Breast epithelium (tissue), 4 donors: ENCODE results near the gene IVD. TPM values are rescaled to one million over a fixed set of nuclear protein-coding genes. Genes with fewer than 3 reads are reported as not detected.
A peak's percentile ranks its signal among the peaks of the same experiment; 100 is the strongest.

ENCODE experiments used
- DNase-seq, 2 donors: peaks; one replicate each; pipeline ENCODE4 v3.0.0-alpha.2; 2019; ENCODE audit warnings: low spot score in 2 of 2
- H3K27ac ChIP-seq, 2 donors: fragments of 200-600 bp; sonication (generic) in 1 of 2; one replicate each; pipeline ENCODE4 v1.5.1; 2016 to 2019; ENCODE audit warnings: mild to moderate bottlenecking in 1 of 2
- H3K27me3 ChIP-seq, 2 donors: fragments of 200-600 bp; sonication (generic) in 1 of 2; one replicate each; pipeline versions ENCODE4 v1.5.1 to v1.6.0; 2017 to 2019; ENCODE audit warnings: control low read depth in 1 of 2, mild to moderate bottlenecking in 1 of 2
- H3K36me3 ChIP-seq: fragments of 200-600 bp; one replicate; pipeline ENCODE4 v1.5.1; 2019
- H3K4me1 ChIP-seq, 2 donors: fragments of 200-600 bp; sonication (generic); one replicate each; pipeline ENCODE4 v1.5.1; 2016 to 2019; ENCODE audit warnings: control low read depth in 1 of 2
- H3K4me3 ChIP-seq, 3 donors: fragments of 200-600 bp; sonication (generic); 1 replicate in 2 of 3; 2 replicates in 1 of 3; pipeline ENCODE4 v1.5.1; 2016 to 2019; ENCODE audit warnings: mild to moderate bottlenecking in 3 of 3, moderate library complexity in 2 of 3
- H3K9me3 ChIP-seq, 2 donors: fragments of 200-600 bp; sonication (generic) in 1 of 2; one replicate each; pipeline ENCODE4 v1.5.1; 2016 to 2019; ENCODE audit warnings: control low read depth in 1 of 2
- CTCF ChIP-seq, 3 donors: fragments of 450-650 bp; IDR thresholded peaks; one replicate each; pipeline ENCODE4 v1.5.1; 2016 to 2017; ENCODE audit warnings: antibody characterized with exemption in 3 of 3, mild to moderate bottlenecking in 3 of 3, moderate library complexity in 3 of 3
- POLR2A ChIP-seq: fragments of 450-650 bp; IDR thresholded peaks from one replicate; pipeline ENCODE4 v1.6.1; 2016; ENCODE audit warnings: antibody characterized with exemption, mild to moderate bottlenecking, moderate library complexity
- POLR2AphosphoS5 ChIP-seq, 3 donors: sonication (generic); formaldehyde crosslinking; IDR thresholded peaks; one replicate each; pipeline ENCODE4 v1.6.1; 2017; ENCODE audit warnings: antibody characterized with exemption in 3 of 3
- intact Hi-C: fragments of 100-400 bp; cut with DNase I; formaldehyde crosslinking; loops from one replicate; pipeline ENCODE4 v1.15.1; 2023; ENCODE audit warnings: low total_unique reads
- total RNA-seq, 3 donors: library from RNA; depleted of rRNA; stranded (reverse); fragments of >200 nt; gene quantifications; one replicate each; pipeline ENCODE4 v1.1.0, GENCODE V29; 2016

The IVD gene
- total RNA-seq, 3 donors from 2014 or later, result 43.8 to 72.7 (median 62.6) TPM

DNA sequence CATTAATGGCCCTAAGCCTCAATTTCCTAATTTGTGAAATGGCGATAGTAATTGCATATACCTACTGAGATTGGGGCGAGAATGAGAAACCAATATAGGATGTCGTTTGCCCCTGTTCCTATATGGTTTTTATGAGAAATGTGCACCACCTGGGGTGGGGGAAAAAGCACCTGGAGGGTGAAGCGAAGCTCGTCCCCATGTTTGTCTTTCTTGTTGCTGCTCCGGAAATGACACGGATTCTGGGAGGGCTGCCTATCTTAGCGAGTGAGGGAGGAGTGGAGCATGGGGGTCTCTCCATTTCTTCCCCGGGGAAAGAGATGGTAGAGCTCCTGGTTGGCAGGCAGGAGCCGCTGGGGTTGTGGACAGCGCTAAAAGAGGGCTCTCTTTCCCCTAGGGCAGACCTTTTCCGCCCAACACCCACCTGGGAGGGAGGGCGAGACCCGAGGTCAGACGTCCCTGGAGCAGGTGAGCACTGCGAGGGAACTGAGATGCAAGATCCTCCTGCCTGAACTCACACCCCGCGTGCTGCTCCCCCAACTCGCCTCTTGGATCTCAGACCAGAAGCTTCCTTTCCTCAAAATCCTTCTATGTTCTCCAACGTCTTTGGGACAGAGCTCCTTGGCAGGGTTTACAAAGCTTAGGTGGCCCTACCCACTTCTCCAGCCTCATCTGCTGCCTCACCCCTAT is 29.6 kb downstream of the IVD start:
- Histone ChIP-seq H3K4me1 (peaks cover 9 to 12% of the 10 kb centered on the region in 2 donors), H3K27me3 (no peaks in the 10 kb centered on the region), H3K4me3 (peak overlapping the region in 2 of 3 donors; percentile 54 to 73), H3K9me3 (no peaks in the 10 kb centered on the region), H3K27ac (no peak overlapping the region), H3K36me3 (no peaks in the 10 kb centered on the region)
- DNase-seq, result no peak
- TF ChIP-seq POLR2AphosphoS5 (IDR thresholded peaks at IDR 0.05), result no peak
- TF ChIP-seq POLR2A, result no peak
- no peak for TF ChIP-seq CTCF (IDR thresholded peaks at IDR 0.05)
- intact Hi-C loops, result no loop called here

DNA sequence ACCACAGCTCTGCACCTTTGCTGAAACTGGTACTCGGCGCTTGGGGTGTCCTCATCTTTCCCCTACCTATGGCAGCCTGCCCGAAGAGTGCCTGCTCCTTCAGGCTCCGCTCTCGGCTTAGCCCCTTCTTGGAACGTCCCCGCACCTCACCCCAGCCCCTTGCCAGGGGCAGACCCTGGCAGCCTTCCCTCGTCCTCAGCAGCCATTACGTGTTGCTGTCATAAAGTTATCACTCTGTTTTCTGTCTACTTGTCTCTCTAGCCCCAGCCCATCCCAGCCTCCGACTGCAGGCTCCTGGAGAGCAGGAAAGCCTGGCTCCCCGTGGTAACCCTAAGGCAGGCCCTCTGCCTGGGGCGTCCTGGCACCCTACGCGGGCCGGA is 30.1 kb downstream of the IVD start:
- no peak for TF ChIP-seq CTCF (IDR thresholded peaks at IDR 0.05)
- TF ChIP-seq POLR2AphosphoS5 (IDR thresholded peaks at IDR 0.05), result no peak
- no peak for TF ChIP-seq POLR2A
- intact Hi-C loops, result no loop called here
- Histone ChIP-seq H3K4me3 (peak overlapping the region; percentile 30 to 73 (median 54)), H3K4me1 (peaks cover 9 to 12% of the 10 kb centered on the region in 2 donors), H3K27ac (no peak overlapping the region), H3K36me3 (no peaks in the 10 kb centered on the region), H3K27me3 (no peaks in the 10 kb centered on the region), H3K9me3 (no peaks in the 10 kb centered on the region)
- DNase-seq, result no peak

DNA sequence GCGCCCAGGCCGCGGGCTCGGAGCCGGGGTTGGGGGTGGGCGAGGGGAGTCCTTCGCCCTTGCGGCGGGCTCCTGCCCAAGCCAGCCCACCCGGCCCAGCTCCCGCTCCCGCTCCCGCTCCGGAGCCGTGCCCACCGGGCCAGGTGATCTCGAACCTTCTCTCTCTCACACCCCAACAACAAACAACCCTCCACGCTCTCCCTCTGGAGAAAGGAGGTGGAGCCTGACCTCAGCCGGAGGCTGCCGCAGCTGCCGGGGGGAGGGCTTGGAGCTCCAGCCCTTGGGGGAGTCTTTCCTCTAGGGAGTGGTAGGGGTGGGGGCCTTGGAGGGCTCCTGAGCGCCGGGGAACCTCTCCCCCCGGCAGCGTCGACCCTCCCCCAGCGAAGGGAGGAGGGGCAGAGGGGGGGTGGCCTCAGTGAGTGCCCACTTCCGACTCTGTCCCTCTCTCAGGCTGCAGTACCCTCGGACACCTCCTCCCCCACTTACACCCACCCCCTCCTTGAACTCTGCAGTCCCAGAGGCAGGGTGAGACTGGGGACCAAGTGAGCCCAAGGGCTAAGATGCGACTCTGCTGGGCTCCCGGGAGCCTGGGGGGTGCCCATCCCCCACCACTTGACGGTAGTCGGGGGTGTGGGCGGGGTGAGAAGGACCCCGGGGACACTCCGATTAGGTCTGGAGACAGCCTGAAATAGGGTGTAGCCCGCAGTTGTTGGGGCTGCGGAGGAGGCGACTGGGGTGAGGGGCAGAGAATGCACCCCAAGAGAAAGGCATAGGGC is 30.7 kb downstream of the IVD start:
- Histone ChIP-seq H3K4me1 (peaks cover 9 to 12% of the 10 kb centered on the region in 2 donors), H3K27me3 (no peaks in the 10 kb centered on the region), H3K4me3 (peak overlapping the region; percentile 30 to 73 (median 54)), H3K9me3 (no peaks in the 10 kb centered on the region), H3K36me3 (no peaks in the 10 kb centered on the region), H3K27ac (no peak overlapping the region)
- no peak for DNase-seq
- no peak for TF ChIP-seq POLR2AphosphoS5 (IDR thresholded peaks at IDR 0.05)
- no peak for TF ChIP-seq POLR2A
- TF ChIP-seq CTCF (IDR thresholded peaks at IDR 0.05), result no peak
- intact Hi-C loops, result no loop called here

GRCh38 chr15:40436892-40437751 is 31.5 kb downstream of the IVD start:
- H3K4me1 ChIP-seq, result peaks cover 9 to 12% of the 10 kb centered on the region in 2 donors
- no peaks in the 10 kb centered on the region for H3K9me3 ChIP-seq
- DNase-seq, result no peak
- peak overlapping the region; percentile 30 to 73 (median 54) for H3K4me3 ChIP-seq
- intact Hi-C loops, result no loop called here
- H3K27me3 ChIP-seq, result no peaks in the 10 kb centered on the region
- H3K27ac ChIP-seq, result no peak overlapping the region
- no peak for TF ChIP-seq POLR2A
- no peak for TF ChIP-seq CTCF (IDR thresholded peaks at IDR 0.05)
- TF ChIP-seq POLR2AphosphoS5 (IDR thresholded peaks at IDR 0.05), result no peak
- no peaks in the 10 kb centered on the region for H3K36me3 ChIP-seq
